ENCODE data around the gene PKNOX2.

The PKNOX2 gene

GRCh38 chr11:125390946-125391345 is 226.4 kb downstream of the PKNOX2 start:
- FAIRE-seq, result no peak

- FAIRE-seq, result no peak
These were observed 228.8 kb downstream of the PKNOX2 start for GRCh38 chr11:125393331-125393730.

GRCh38 chr11:125394296-125394695 is 229.7 kb downstream of the PKNOX2 start:
- FAIRE-seq, result no peak

GRCh38 chr11:125397421-125397820 is 232.9 kb downstream of the PKNOX2 start:
- FAIRE-seq, result no peak

GRCh38 chr11:125398475-125398874 is 233.9 kb downstream of the PKNOX2 start:
- FAIRE-seq, result no peak

- FAIRE-seq, result no peak
These were observed 234.6 kb downstream of the PKNOX2 start for GRCh38 chr11:125398994-125399640.

- no peak for FAIRE-seq
These were observed 235.4 kb downstream of the PKNOX2 start for GRCh38 chr11:125399945-125400344.

GRCh38 chr11:125401235-125401634 is 236.7 kb downstream of the PKNOX2 start:
- no peak for FAIRE-seq

- no peak for FAIRE-seq
These were observed 237.2 kb downstream of the PKNOX2 start for GRCh38 chr11:125401746-125402145.

GRCh38 chr11:125402435-125402834 is 237.9 kb downstream of the PKNOX2 start:
- no peak for FAIRE-seq

- FAIRE-seq, result no peak
These were observed 239.7 kb downstream of the PKNOX2 start for GRCh38 chr11:125404157-125404810.

- no peak for FAIRE-seq
These were observed 240.6 kb downstream of the PKNOX2 start for GRCh38 chr11:125404811-125405790.

- no peak for FAIRE-seq
These were observed 242.5 kb downstream of the PKNOX2 start for GRCh38 chr11:125407046-125407445.

GRCh38 chr11:125408311-125408711 is 243.8 kb downstream of the PKNOX2 start:
- FAIRE-seq, result no peak

GRCh38 chr11:125410091-125410490 is 245.5 kb downstream of the PKNOX2 start:
- no peak for FAIRE-seq

- FAIRE-seq, result no peak
These were observed 247.6 kb downstream of the PKNOX2 start for GRCh38 chr11:125412177-125412496.

- no peak for FAIRE-seq
These were observed 248.0 kb downstream of the PKNOX2 start for GRCh38 chr11:125412509-125412908.

GRCh38 chr11:125413226-125413625 is 248.7 kb downstream of the PKNOX2 start:
- FAIRE-seq, result no peak

GRCh38 chr11:125414121-125414520 is 249.6 kb downstream of the PKNOX2 start:
- FAIRE-seq, result no peak

GRCh38 chr11:125416981-125417935 is 252.7 kb downstream of the PKNOX2 start:
- no peak for FAIRE-seq

- no peak for FAIRE-seq
These were observed 253.8 kb downstream of the PKNOX2 start for GRCh38 chr11:125418396-125418795.

- no peak for FAIRE-seq
These were observed 258.1 kb downstream of the PKNOX2 start for GRCh38 chr11:125422681-125423080.

Measured in colon (tissue), 2 donors.